Measurements from ENCODE around the gene TMEM229A. TPM values are rescaled to one million over a fixed set of nuclear protein-coding genes. Genes with fewer than 3 reads are reported as not detected.

Gene TMEM229A
- total and polyA plus RNA-seq, 10 of the 15 experiments (the other 5 are each of a cell fraction or from before 2014, with no cell fraction given) = not detected

GRCh38 chr7:124034754-124035100 lies 1.9 kb upstream of the TMEM229A start:
- Histone ChIP-seq H3K79me2 (ENCODE audit: control insufficient read depth, insufficient read depth, low read length) (no peaks in the 10 kb centered on the region), H3K9me3 (replicated peaks; ENCODE audit: control insufficient read depth, insufficient read depth, low read length) (no peaks in the 10 kb centered on the region), H4K20me1 (ENCODE audit: control insufficient read depth, insufficient read depth) (no peaks in the 10 kb centered on the region), H3K27ac (ENCODE audit: control insufficient read depth, insufficient read depth) (no peak overlapping the region), H2AFZ (ENCODE audit: control insufficient read depth, low read depth, low read length) (no peak overlapping the region), H3K4me2 (ENCODE audit: control insufficient read depth, insufficient read depth) (no peak overlapping the region), H3K36me3 (ENCODE audit: control insufficient read depth in 2 of 2, insufficient read depth in 2 of 2, low read length in 1 of 2) (no peaks in the 10 kb centered on the region), H3K27me3 (replicated peaks in 1 of 2; ENCODE audit: control insufficient read depth in 2 of 2, insufficient read depth in 2 of 2, low read length in 1 of 2) (peaks cover 1 to 8% of the 10 kb centered on the region in 2 experiments), H3K9ac (ENCODE audit: control insufficient read depth, insufficient read depth, low read length) (no peak overlapping the region), H3K4me3 (no peak overlapping the region), H3K4me1 (ENCODE audit: control insufficient read depth, insufficient read depth, low read length) (no peaks in the 10 kb centered on the region)
- SMC1A ChIA-PET (ENCODE audit: uncharacterized antibody, unreplicated experiment) = no interaction called here
- 52% methylated on average over 1 of the region's 1 CpG for WGBS (ENCODE audit: insufficient coverage, insufficient replicate concordance, low lambda C conversion rate, missing lambda C conversion rate)
- intact Hi-C loops (cut with micrococcal nuclease; ENCODE audit: unreplicated experiment) (no loop called here), in situ Hi-C loops (cut with MboI) (no loop called here)
- FAIRE-seq (no peak), ATAC-seq (no peak), DNase-seq (ENCODE audit: low read depth, low spot score) (no peak)
- RAD21 ChIA-PET (ENCODE audit: unreplicated experiment) = no interaction called here
- CTCF ChIA-PET = no interaction called here
- TF ChIP-seq NR2F1 (conservative IDR thresholded peaks at IDR 0.05) = no peak
- no peak for TF ChIP-seq ZNF384 (IDR thresholded peaks at IDR 0.05; ENCODE audit: borderline replicate concordance, low read depth, low read length)
- TF ChIP-seq SMARCA5 (IDR thresholded peaks at IDR 0.05) = no peak
- TF ChIP-seq EED (IDR thresholded peaks at IDR 0.05; ENCODE audit: low read depth) = no peak
- TF ChIP-seq HDAC6 (IDR thresholded peaks at IDR 0.05; ENCODE audit: unreplicated experiment) = no peak
- no TSS peak for BruUV-seq (replicated peaks)
- POLR2A ChIA-PET = no interaction called here

DNA sequence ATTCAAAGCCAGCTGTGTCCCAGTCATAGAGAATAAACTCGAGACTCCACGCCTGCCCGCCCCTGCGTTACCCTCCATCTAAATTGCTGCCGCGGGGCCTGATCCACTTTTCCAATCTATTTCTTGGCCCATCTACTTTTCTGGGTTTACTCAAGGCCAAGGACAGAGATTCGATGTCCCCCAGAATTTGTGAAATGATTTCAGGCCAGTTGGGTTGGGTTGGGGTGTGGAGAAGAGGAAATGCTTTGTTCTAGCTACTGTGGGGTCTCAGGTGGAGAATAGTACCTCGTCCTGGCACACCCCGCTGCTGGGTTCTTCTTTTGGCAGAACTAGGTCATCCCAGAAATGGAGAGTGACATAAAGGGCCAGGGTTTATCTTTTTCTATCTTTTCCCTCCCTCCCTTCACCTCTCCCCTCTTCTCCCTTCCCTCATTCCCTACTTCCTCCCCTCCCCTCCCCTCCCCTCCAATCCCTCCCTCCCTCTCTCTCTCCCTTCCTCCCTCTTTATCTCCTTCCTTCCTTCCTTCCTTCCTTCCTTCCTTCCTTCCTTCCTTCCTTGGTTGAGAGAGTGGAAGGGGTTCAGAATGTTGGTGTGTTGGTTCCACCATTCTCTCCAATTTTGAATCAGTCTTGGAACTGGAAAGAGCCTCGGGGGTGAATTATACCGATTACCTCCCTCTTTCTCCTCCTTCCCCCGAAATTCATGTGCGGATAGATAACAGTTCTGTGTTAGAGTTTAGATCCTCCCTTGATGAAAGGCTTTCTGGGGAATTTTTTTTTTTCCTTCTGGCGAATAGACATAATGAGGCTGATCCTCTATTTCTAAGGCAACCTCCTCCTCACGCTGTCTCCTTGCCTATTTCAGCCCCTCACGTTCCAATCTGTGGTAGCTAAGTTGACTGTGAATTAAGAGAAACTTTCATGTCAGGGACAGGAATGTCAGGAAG lies 1.2 kb upstream of the TMEM229A start:
- Histone ChIP-seq H3K79me2 (ENCODE audit: control insufficient read depth, insufficient read depth, low read length) (no peaks in the 10 kb centered on the region), H3K27ac (ENCODE audit: control insufficient read depth, insufficient read depth) (no peak overlapping the region), H3K9me3 (replicated peaks; ENCODE audit: control insufficient read depth, insufficient read depth, low read length) (no peaks in the 10 kb centered on the region), H3K4me2 (ENCODE audit: control insufficient read depth, insufficient read depth) (no peak overlapping the region), H3K27me3 (replicated peaks in 1 of 2; ENCODE audit: control insufficient read depth in 2 of 2, insufficient read depth in 2 of 2, low read length in 1 of 2) (peaks cover 1 to 8% of the 10 kb centered on the region in 2 experiments), H2AFZ (ENCODE audit: control insufficient read depth, low read depth, low read length) (no peak overlapping the region), H3K36me3 (ENCODE audit: control insufficient read depth in 2 of 2, insufficient read depth in 2 of 2, low read length in 1 of 2) (no peaks in the 10 kb centered on the region), H3K9ac (ENCODE audit: control insufficient read depth, insufficient read depth, low read length) (no peak overlapping the region), H4K20me1 (ENCODE audit: control insufficient read depth, insufficient read depth) (no peaks in the 10 kb centered on the region), H3K4me1 (ENCODE audit: control insufficient read depth, insufficient read depth, low read length) (no peaks in the 10 kb centered on the region), H3K4me3 (no peak overlapping the region)
- RAD21 ChIA-PET (ENCODE audit: unreplicated experiment) = no interaction called here
- in situ Hi-C loops (cut with MboI) (no loop called here), intact Hi-C loops (cut with micrococcal nuclease; ENCODE audit: unreplicated experiment) (no loop called here)
- POLR2A ChIA-PET = no interaction called here
- ATAC-seq (no peak), DNase-seq (ENCODE audit: low read depth, low spot score) (no peak), FAIRE-seq (no peak)
- WGBS (ENCODE audit: insufficient coverage, insufficient replicate concordance, low lambda C conversion rate, missing lambda C conversion rate) = 35% methylated on average over 16 of the region's 16 CpGs
- CTCF ChIA-PET = no interaction called here
- SMC1A ChIA-PET (ENCODE audit: uncharacterized antibody, unreplicated experiment) = no interaction called here
- no TSS peak for BruUV-seq (replicated peaks)
- TF ChIP-seq POU2F2 (IDR thresholded peaks at IDR 0.05; ENCODE audit: borderline replicate concordance, low read depth, low read length) (no peak), MYB (IDR thresholded peaks at IDR 0.05; ENCODE audit: borderline replicate concordance, low read depth, low read length) (no peak), NFXL1 (IDR thresholded peaks at IDR 0.05; ENCODE audit: borderline replicate concordance) (no peak), JUNB (IDR thresholded peaks at IDR 0.05) (no peak), ZSCAN29 (IDR thresholded peaks at IDR 0.05) (no peak), NR2F1 (conservative IDR thresholded peaks at IDR 0.05) (no peak), RBBP5 (conservative IDR thresholded peaks at IDR 0.05) (no peak), POLR2AphosphoS2 (IDR thresholded peaks at IDR 0.05; ENCODE audit: low read depth, low read length) (no peak), CBFB (IDR thresholded peaks at IDR 0.05; ENCODE audit: low read depth) (no peak), ZNF217 (IDR thresholded peaks at IDR 0.05) (no peak)
- TF ChIP-seq, protein P1, sequence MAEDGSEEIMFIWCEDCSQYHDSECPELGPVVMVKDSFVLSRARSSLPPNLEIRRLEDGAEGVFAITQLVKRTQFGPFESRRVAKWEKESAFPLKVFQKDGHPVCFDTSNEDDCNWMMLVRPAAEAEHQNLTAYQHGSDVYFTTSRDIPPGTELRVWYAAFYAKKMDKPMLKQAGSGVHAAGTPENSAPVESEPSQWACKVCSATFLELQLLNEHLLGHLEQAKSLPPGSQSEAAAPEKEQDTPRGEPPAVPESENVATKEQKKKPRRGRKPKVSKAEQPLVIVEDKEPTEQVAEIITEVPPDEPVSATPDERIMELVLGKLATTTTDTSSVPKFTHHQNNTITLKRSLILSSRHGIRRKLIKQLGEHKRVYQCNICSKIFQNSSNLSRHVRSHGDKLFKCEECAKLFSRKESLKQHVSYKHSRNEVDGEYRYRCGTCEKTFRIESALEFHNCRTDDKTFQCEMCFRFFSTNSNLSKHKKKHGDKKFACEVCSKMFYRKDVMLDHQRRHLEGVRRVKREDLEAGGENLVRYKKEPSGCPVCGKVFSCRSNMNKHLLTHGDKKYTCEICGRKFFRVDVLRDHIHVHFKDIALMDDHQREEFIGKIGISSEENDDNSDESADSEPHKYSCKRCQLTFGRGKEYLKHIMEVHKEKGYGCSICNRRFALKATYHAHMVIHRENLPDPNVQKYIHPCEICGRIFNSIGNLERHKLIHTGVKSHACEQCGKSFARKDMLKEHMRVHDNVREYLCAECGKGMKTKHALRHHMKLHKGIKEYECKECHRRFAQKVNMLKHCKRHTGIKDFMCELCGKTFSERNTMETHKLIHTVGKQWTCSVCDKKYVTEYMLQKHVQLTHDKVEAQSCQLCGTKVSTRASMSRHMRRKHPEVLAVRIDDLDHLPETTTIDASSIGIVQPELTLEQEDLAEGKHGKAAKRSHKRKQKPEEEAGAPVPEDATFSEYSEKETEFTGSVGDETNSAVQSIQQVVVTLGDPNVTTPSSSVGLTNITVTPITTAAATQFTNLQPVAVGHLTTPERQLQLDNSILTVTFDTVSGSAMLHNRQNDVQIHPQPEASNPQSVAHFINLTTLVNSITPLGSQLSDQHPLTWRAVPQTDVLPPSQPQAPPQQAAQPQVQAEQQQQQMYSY (CRISPR knock-in tag; IDR thresholded peaks at IDR 0.05) = no peak
- TF ChIP-seq, protein P2, sequence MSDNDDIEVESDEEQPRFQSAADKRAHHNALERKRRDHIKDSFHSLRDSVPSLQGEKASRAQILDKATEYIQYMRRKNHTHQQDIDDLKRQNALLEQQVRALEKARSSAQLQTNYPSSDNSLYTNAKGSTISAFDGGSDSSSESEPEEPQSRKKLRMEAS (IDR thresholded peaks at IDR 0.05; ENCODE audit: low read depth, low read length) = no peak
